ENCODE measurements around the gene ATP5F1C. TPM values are rescaled to one million over a fixed set of nuclear protein-coding genes. Genes with fewer than 3 reads are reported as not detected.

ATP5F1C gene
- total RNA-seq, 1 donor from 2014 or later = 163 TPM

GRCh38 chr10:7797582-7797981 lies 9.6 kb downstream of the ATP5F1C start:
- peaks cover 63% of the 10 kb centered on the region for H3K36me3 ChIP-seq
- ATAC-seq = no peak

GRCh38 chr10:7802606-7803005 lies 14.6 kb downstream of the ATP5F1C start:
- Histone ChIP-seq H3K9me3 (no peaks in the 10 kb centered on the region), H3K36me3 (peaks cover 100% of the 10 kb centered on the region), H3K4me1 (no peaks in the 10 kb centered on the region), H3K27ac (no peak overlapping the region), H3K27me3 (no peaks in the 10 kb centered on the region), H3K4me3 (no peak overlapping the region)
- ATAC-seq (no peak), DNase-seq (no peak)
- intact Hi-C loops (cut with DNase I) = no loop called here
- TF ChIP-seq CTCF (IDR thresholded peaks at IDR 0.05) = no peak

More at GRCh38 chr10:7797582-7797981, 9.6 kb downstream of the ATP5F1C start:
- no peaks in the 10 kb centered on the region for H3K9me3 ChIP-seq
- DNase-seq = no peak
- intact Hi-C loops (cut with DNase I) = no loop called here
- TF ChIP-seq CTCF (IDR thresholded peaks at IDR 0.05) = no peak
- H3K27me3 ChIP-seq = no peaks in the 10 kb centered on the region
- H3K27ac ChIP-seq = no peak overlapping the region
- no peak overlapping the region for H3K4me3 ChIP-seq
- peaks cover 14% of the 10 kb centered on the region for H3K4me1 ChIP-seq

GRCh38 chr10:7804216-7804615 lies 16.2 kb downstream of the ATP5F1C start:
- Histone ChIP-seq H3K4me1 (no peaks in the 10 kb centered on the region), H3K4me3 (no peak overlapping the region), H3K27me3 (no peaks in the 10 kb centered on the region), H3K27ac (no peak overlapping the region), H3K9me3 (no peaks in the 10 kb centered on the region), H3K36me3 (peaks cover 100% of the 10 kb centered on the region)
- no peak for TF ChIP-seq CTCF (IDR thresholded peaks at IDR 0.05)
- ATAC-seq (no peak), DNase-seq (no peak)
- intact Hi-C loops (cut with DNase I) = no loop called here

GRCh38 chr10:7804741-7805140 lies 16.8 kb downstream of the ATP5F1C start:
- H3K36me3 ChIP-seq = peaks cover 99% of the 10 kb centered on the region
- intact Hi-C loops (cut with DNase I) = no loop called here
- DNase-seq = no peak
- TF ChIP-seq CTCF (IDR thresholded peaks at IDR 0.05) = no peak
- no peaks in the 10 kb centered on the region for H3K27me3 ChIP-seq
- ATAC-seq = no peak
- H3K4me3 ChIP-seq = no peak overlapping the region
- no peak overlapping the region for H3K27ac ChIP-seq
- no peaks in the 10 kb centered on the region for H3K4me1 ChIP-seq
- no peaks in the 10 kb centered on the region for H3K9me3 ChIP-seq

- no peak for TF ChIP-seq CTCF (IDR thresholded peaks at IDR 0.05)
- Histone ChIP-seq H3K4me3 (no peak overlapping the region), H3K4me1 (no peaks in the 10 kb centered on the region), H3K27ac (no peak overlapping the region), H3K36me3 (peaks cover 59% of the 10 kb centered on the region), H3K27me3 (no peaks in the 10 kb centered on the region), H3K9me3 (no peaks in the 10 kb centered on the region)
- intact Hi-C loops (cut with DNase I) = no loop called here
- ATAC-seq (no peak), DNase-seq (no peak)
These were observed 20.8 kb downstream of the ATP5F1C start for GRCh38 chr10:7808686-7809267.

- ATAC-seq = no peak
- TF ChIP-seq CTCF (IDR thresholded peaks at IDR 0.05) = no peak
- intact Hi-C loops (cut with DNase I) = no loop called here
These were observed 22.5 kb downstream of the ATP5F1C start for GRCh38 chr10:7810443-7810842.

More at GRCh38 chr10:7810443-7810842, 22.5 kb downstream of the ATP5F1C start:
- H3K9me3 ChIP-seq = no peaks in the 10 kb centered on the region
- H3K4me3 ChIP-seq = no peak overlapping the region
- no peak overlapping the region for H3K27ac ChIP-seq
- no peaks in the 10 kb centered on the region for H3K4me1 ChIP-seq
- DNase-seq = no peak
- H3K36me3 ChIP-seq = peaks cover 42% of the 10 kb centered on the region
- no peaks in the 10 kb centered on the region for H3K27me3 ChIP-seq
